Testis (tissue), 2 donors: ENCODE data around the gene DDB1.

Source experiments
- POLR2A ChIP-seq: fragments of 450-650 bp; IDR thresholded peaks from one replicate; pipeline ENCODE4 v1.6.1; 2017; ENCODE audit warnings: antibody characterized with exemption, mild to moderate bottlenecking, moderate library complexity
- TF ChIP-seq, protein P1 (sequence below), 3 experiments: fragments of 450-650 bp in 2 of 3; fragments of 200-600 bp in 1 of 3; sonication (generic) in 1 of 3; IDR thresholded peaks; one replicate each; pipeline ENCODE4 v1.5.1; 2016 to 2019; ENCODE audit warnings: antibody characterized with exemption in 3 of 3, mild to moderate bottlenecking in 2 of 3, moderate library complexity in 1 of 3

DNA sequence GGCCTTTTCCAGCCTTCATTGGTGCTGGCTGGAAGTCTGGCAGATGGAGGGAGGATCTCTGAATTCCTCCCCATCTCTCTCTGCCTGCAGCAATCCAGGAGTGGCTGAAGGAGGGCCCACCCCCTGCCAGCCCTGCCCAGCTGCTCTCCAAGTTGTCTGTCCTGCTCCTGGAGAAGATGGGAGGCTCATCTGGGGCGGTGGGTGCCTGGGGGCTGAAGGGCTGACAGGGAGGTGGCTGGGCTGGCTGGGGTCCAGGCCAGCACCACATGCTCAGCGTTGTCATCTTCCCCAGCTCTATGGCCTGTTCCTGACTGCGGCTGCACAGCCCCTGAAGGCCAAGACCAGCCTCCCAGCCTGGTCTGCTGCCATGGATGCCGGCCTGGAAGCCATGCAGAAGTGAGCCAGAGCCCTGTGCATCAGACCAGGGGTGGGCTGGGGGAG is 12.3 kb upstream of the DDB1 start:
- TF ChIP-seq, protein P1, sequence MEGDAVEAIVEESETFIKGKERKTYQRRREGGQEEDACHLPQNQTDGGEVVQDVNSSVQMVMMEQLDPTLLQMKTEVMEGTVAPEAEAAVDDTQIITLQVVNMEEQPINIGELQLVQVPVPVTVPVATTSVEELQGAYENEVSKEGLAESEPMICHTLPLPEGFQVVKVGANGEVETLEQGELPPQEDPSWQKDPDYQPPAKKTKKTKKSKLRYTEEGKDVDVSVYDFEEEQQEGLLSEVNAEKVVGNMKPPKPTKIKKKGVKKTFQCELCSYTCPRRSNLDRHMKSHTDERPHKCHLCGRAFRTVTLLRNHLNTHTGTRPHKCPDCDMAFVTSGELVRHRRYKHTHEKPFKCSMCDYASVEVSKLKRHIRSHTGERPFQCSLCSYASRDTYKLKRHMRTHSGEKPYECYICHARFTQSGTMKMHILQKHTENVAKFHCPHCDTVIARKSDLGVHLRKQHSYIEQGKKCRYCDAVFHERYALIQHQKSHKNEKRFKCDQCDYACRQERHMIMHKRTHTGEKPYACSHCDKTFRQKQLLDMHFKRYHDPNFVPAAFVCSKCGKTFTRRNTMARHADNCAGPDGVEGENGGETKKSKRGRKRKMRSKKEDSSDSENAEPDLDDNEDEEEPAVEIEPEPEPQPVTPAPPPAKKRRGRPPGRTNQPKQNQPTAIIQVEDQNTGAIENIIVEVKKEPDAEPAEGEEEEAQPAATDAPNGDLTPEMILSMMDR (IDR thresholded peaks at IDR 0.05) = no peak
- no peak for TF ChIP-seq POLR2A
